ENCODE results near the gene ANKRD17.

The ANKRD17 gene

GRCh38 chr4:73252001-73252400 is 6.6 kb downstream of the ANKRD17 start:
- DNase-seq = peak; percentile 24
- no peak overlapping the region for H2BK15ac ChIP-seq (ENCODE audit: low read depth, poor library complexity, severe bottlenecking)
- peaks cover 4 to 13% of the 10 kb centered on the region in 2 experiments for H3K36me3 ChIP-seq (ENCODE audit: control insufficient read depth in 1 of 2, insufficient read depth in 2 of 2, low read depth in 1 of 2, low read length in 2 of 2)

GRCh38 chr4:73251384-73251783 is 7.2 kb downstream of the ANKRD17 start:
- Histone ChIP-seq H2BK12ac (ENCODE audit: low read length in 2 of 2) (no peak overlapping the region), H2AFZ (ENCODE audit: low read depth, low read length) (no peak overlapping the region), H3K9ac (ENCODE audit: low read length) (peak overlapping the region; percentile 53), H4K8ac (ENCODE audit: low read length) (no peak overlapping the region), H3K4me2 (ENCODE audit: low read length, poor library complexity, severe bottlenecking) (no peak overlapping the region), H3K4me3 (ENCODE audit: insufficient read depth in 1 of 2, low read depth in 1 of 2, low read length in 2 of 2) (no peak overlapping the region), H3K14ac (ENCODE audit: low read length in 2 of 2) (no peak overlapping the region), H3K9me3 (ENCODE audit: control insufficient read depth, low read length) (no peaks in the 10 kb centered on the region), H3K79me1 (replicated peaks; ENCODE audit: low read length, poor library complexity, severe bottlenecking) (peaks cover 2% of the 10 kb centered on the region), H3K36me3 (ENCODE audit: control insufficient read depth in 1 of 2, insufficient read depth in 2 of 2, low read depth in 1 of 2, low read length in 2 of 2) (peaks cover 4 to 13% of the 10 kb centered on the region in 2 experiments), H3K4me1 (ENCODE audit: control insufficient read depth, insufficient read depth, low read depth, low read length) (peaks cover 3% of the 10 kb centered on the region), H4K91ac (ENCODE audit: low read length) (no peak overlapping the region), H2AK5ac (ENCODE audit: low read length, severe bottlenecking) (no peak overlapping the region), H3K27ac (ENCODE audit: low read length, poor library complexity, severe bottlenecking) (no peak overlapping the region), H3K18ac (ENCODE audit: low read depth in 1 of 2, low read length in 2 of 2) (no peak overlapping the region), H3K4ac (ENCODE audit: low read depth in 1 of 2, low read length in 2 of 2) (no peak overlapping the region), H2BK5ac (ENCODE audit: low read depth, low read length, poor library complexity, severe bottlenecking) (no peak overlapping the region), H3K27me3 (ENCODE audit: control insufficient read depth in 1 of 2, insufficient read depth in 1 of 2, low read length in 2 of 2) (no peaks in the 10 kb centered on the region), H2BK15ac (ENCODE audit: low read depth, poor library complexity, severe bottlenecking) (no peak overlapping the region), H2BK120ac (ENCODE audit: low read depth, low read length) (no peak overlapping the region), H3K23ac (ENCODE audit: low read length in 2 of 2) (no peak overlapping the region)
- no peak for DNase-seq
- WGBS = 100% methylated on average over 1 of the region's 2 CpGs

More at GRCh38 chr4:73252001-73252400, 6.6 kb downstream of the ANKRD17 start:
- H3K27me3 ChIP-seq (ENCODE audit: control insufficient read depth in 1 of 2, insufficient read depth in 1 of 2, low read length in 2 of 2) = no peaks in the 10 kb centered on the region
- H2BK5ac ChIP-seq (ENCODE audit: low read depth, low read length, poor library complexity, severe bottlenecking) = no peak overlapping the region
- H3K9ac ChIP-seq (ENCODE audit: low read length) = peak overlapping the region; percentile 53
- no peak overlapping the region for H2AFZ ChIP-seq (ENCODE audit: low read depth, low read length)
- H3K79me1 ChIP-seq (replicated peaks; ENCODE audit: low read length, poor library complexity, severe bottlenecking) = peaks cover 2% of the 10 kb centered on the region
- no peak overlapping the region for H3K4me2 ChIP-seq (ENCODE audit: low read length, poor library complexity, severe bottlenecking)
- no peak overlapping the region for H2AK5ac ChIP-seq (ENCODE audit: low read length, severe bottlenecking)
- H3K4ac ChIP-seq (ENCODE audit: low read depth in 1 of 2, low read length in 2 of 2) = no peak overlapping the region
- no peak overlapping the region for H2BK120ac ChIP-seq (ENCODE audit: low read depth, low read length)
- H2BK12ac ChIP-seq (ENCODE audit: low read length in 2 of 2) = no peak overlapping the region
- no peak overlapping the region for H3K18ac ChIP-seq (ENCODE audit: low read depth in 1 of 2, low read length in 2 of 2)
- no peak overlapping the region for H3K4me3 ChIP-seq (ENCODE audit: insufficient read depth in 1 of 2, low read depth in 1 of 2, low read length in 2 of 2)
- H3K23ac ChIP-seq (ENCODE audit: low read length in 2 of 2) = no peak overlapping the region
- H3K14ac ChIP-seq (ENCODE audit: low read length in 2 of 2) = no peak overlapping the region
- H3K4me1 ChIP-seq (ENCODE audit: control insufficient read depth, insufficient read depth, low read depth, low read length) = peaks cover 3% of the 10 kb centered on the region
- H3K9me3 ChIP-seq (ENCODE audit: control insufficient read depth, low read length) = no peaks in the 10 kb centered on the region
- H4K91ac ChIP-seq (ENCODE audit: low read length) = no peak overlapping the region
- H3K27ac ChIP-seq (ENCODE audit: low read length, poor library complexity, severe bottlenecking) = no peak overlapping the region
- H4K8ac ChIP-seq (ENCODE audit: low read length) = no peak overlapping the region

DNA sequence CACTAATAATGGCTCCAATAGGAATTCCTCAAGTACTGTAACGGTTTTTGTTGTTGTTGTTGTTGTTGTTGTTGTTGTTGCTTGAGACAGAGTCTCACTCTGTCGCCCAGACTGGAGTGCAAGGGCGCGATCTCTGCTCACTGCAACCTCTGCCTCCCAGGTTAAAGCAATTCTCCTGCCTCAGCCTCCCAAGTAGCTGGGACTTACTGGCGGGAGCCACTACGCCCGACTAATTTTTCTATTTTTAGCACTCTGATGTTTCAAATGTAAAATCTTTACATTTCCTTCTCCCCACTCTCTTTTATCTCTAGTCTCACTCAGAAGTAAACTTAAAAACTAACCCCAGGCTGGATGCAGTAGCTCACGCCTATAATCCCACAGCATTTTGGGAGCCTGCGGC is 8.0 kb downstream of the ANKRD17 start:
- H2BK12ac ChIP-seq (ENCODE audit: low read length in 2 of 2) = no peak overlapping the region
- H3K18ac ChIP-seq (ENCODE audit: low read depth in 1 of 2, low read length in 2 of 2) = no peak overlapping the region
- H3K23ac ChIP-seq (ENCODE audit: low read length in 2 of 2) = no peak overlapping the region
- H3K27me3 ChIP-seq (ENCODE audit: control insufficient read depth in 1 of 2, insufficient read depth in 1 of 2, low read length in 2 of 2) = no peaks in the 10 kb centered on the region
- no peak overlapping the region for H3K4ac ChIP-seq (ENCODE audit: low read depth in 1 of 2, low read length in 2 of 2)
- no peak overlapping the region for H3K14ac ChIP-seq (ENCODE audit: low read length in 2 of 2)
- no peak overlapping the region for H2AK5ac ChIP-seq (ENCODE audit: low read length, severe bottlenecking)
- H4K8ac ChIP-seq (ENCODE audit: low read length) = no peak overlapping the region
- peaks cover 4 to 13% of the 10 kb centered on the region in 2 experiments for H3K36me3 ChIP-seq (ENCODE audit: control insufficient read depth in 1 of 2, insufficient read depth in 2 of 2, low read depth in 1 of 2, low read length in 2 of 2)
- no peak overlapping the region for H2BK5ac ChIP-seq (ENCODE audit: low read depth, low read length, poor library complexity, severe bottlenecking)
- H3K4me3 ChIP-seq (ENCODE audit: insufficient read depth in 1 of 2, low read depth in 1 of 2, low read length in 2 of 2) = no peak overlapping the region
- no peak overlapping the region for H2BK120ac ChIP-seq (ENCODE audit: low read depth, low read length)
- no peak overlapping the region for H3K4me2 ChIP-seq (ENCODE audit: low read length, poor library complexity, severe bottlenecking)
- no peak overlapping the region for H4K91ac ChIP-seq (ENCODE audit: low read length)
- no peak overlapping the region for H3K27ac ChIP-seq (ENCODE audit: low read length, poor library complexity, severe bottlenecking)
- no peaks in the 10 kb centered on the region for H3K9me3 ChIP-seq (ENCODE audit: control insufficient read depth, low read length)
- no peak for DNase-seq
- 96% methylated on average over 9 of the region's 9 CpGs for whole genome bisulfite sequencing
- no peak overlapping the region for H3K9ac ChIP-seq (ENCODE audit: low read length)
- H2BK15ac ChIP-seq (ENCODE audit: low read depth, poor library complexity, severe bottlenecking) = no peak overlapping the region
- H3K79me1 ChIP-seq (replicated peaks; ENCODE audit: low read length, poor library complexity, severe bottlenecking) = peaks cover 2% of the 10 kb centered on the region
- H2AFZ ChIP-seq (ENCODE audit: low read depth, low read length) = no peak overlapping the region
- H3K4me1 ChIP-seq (ENCODE audit: control insufficient read depth, insufficient read depth, low read depth, low read length) = peaks cover 1% of the 10 kb centered on the region

- no peak overlapping the region for H2BK5ac ChIP-seq (ENCODE audit: low read depth, low read length, poor library complexity, severe bottlenecking)
- H4K91ac ChIP-seq (ENCODE audit: low read length) = no peak overlapping the region
- peaks cover 4 to 13% of the 10 kb centered on the region in 2 experiments for H3K36me3 ChIP-seq (ENCODE audit: control insufficient read depth in 1 of 2, insufficient read depth in 2 of 2, low read depth in 1 of 2, low read length in 2 of 2)
- H3K4me3 ChIP-seq (ENCODE audit: insufficient read depth in 1 of 2, low read depth in 1 of 2, low read length in 2 of 2) = no peak overlapping the region
- H3K27me3 ChIP-seq (ENCODE audit: control insufficient read depth in 1 of 2, insufficient read depth in 1 of 2, low read length in 2 of 2) = no peaks in the 10 kb centered on the region
- no peak overlapping the region for H3K4me2 ChIP-seq (ENCODE audit: low read length, poor library complexity, severe bottlenecking)
- H3K27ac ChIP-seq (ENCODE audit: low read length, poor library complexity, severe bottlenecking) = no peak overlapping the region
- no peak overlapping the region for H3K4ac ChIP-seq (ENCODE audit: low read depth in 1 of 2, low read length in 2 of 2)
- H4K8ac ChIP-seq (ENCODE audit: low read length) = no peak overlapping the region
- no peak overlapping the region for H3K23ac ChIP-seq (ENCODE audit: low read length in 2 of 2)
- H2AK5ac ChIP-seq (ENCODE audit: low read length, severe bottlenecking) = no peak overlapping the region
- H3K79me1 ChIP-seq (replicated peaks; ENCODE audit: low read length, poor library complexity, severe bottlenecking) = peaks cover 2% of the 10 kb centered on the region
- peaks cover 1% of the 10 kb centered on the region for H3K4me1 ChIP-seq (ENCODE audit: control insufficient read depth, insufficient read depth, low read depth, low read length)
- no peak overlapping the region for H2BK120ac ChIP-seq (ENCODE audit: low read depth, low read length)
- H3K14ac ChIP-seq (ENCODE audit: low read length in 2 of 2) = no peak overlapping the region
- H2AFZ ChIP-seq (ENCODE audit: low read depth, low read length) = no peak overlapping the region
- H3K9me3 ChIP-seq (ENCODE audit: control insufficient read depth, low read length) = no peaks in the 10 kb centered on the region
- no peak for DNase-seq
- no peak overlapping the region for H3K18ac ChIP-seq (ENCODE audit: low read depth in 1 of 2, low read length in 2 of 2)
- H2BK15ac ChIP-seq (ENCODE audit: low read depth, poor library complexity, severe bottlenecking) = no peak overlapping the region
- no peak overlapping the region for H3K9ac ChIP-seq (ENCODE audit: low read length)
- no peak overlapping the region for H2BK12ac ChIP-seq (ENCODE audit: low read length in 2 of 2)
Measured at GRCh38 chr4:73248821-73249220, 9.8 kb downstream of the ANKRD17 start.

Data from mesenchymal stem cell (in vitro differentiated cells and primary cell).